GM21528 (cell line): ENCODE measurements around the gene WNK1.
"Not testable (repeated sequence)": the region's sequence is repeated elsewhere in the genome, so short reads cannot be mapped to it uniquely, and the experiment has no call there.

ENCODE experiments used
- ATAC-seq: cut with Tn5 transposase; IDR thresholded peaks from one replicate; pipeline ENCODE4 v1.9.1; 2021; ENCODE audit warnings: mild to moderate bottlenecking, moderate library complexity; ENCODE audit not compliant: unreplicated experiment, low FRiP score

WNK1 gene

DNA sequence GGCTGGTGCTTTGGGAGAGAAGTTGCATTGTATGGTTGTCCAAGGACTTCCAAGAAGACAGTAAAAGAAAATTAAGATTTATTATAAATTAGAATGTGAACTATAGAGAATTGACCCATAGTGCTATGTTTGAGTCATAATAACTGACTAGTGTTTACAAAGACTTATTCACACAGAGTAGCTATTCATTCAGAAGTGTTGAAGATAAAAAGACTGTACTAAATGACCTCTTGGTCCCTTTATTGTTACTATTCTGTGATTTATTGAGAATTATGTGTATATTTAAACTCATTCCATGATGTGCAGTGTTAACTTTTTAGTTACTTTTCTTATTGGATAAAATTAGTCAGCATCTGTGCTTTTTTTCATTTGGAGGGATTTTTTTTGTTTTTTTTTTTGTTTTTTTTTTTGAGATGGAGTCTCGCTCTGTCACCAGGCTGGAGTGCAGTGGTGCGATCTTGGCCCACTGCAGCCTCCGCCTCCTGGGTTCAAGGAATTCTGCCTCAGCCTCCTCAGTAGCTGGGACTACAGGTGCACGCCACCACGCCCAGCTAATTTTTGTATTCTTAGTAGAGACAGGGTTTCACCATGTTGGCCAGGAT, 24.5 kb downstream of the WNK1 start:
- not testable (repeated sequence) for ATAC-seq

DNA sequence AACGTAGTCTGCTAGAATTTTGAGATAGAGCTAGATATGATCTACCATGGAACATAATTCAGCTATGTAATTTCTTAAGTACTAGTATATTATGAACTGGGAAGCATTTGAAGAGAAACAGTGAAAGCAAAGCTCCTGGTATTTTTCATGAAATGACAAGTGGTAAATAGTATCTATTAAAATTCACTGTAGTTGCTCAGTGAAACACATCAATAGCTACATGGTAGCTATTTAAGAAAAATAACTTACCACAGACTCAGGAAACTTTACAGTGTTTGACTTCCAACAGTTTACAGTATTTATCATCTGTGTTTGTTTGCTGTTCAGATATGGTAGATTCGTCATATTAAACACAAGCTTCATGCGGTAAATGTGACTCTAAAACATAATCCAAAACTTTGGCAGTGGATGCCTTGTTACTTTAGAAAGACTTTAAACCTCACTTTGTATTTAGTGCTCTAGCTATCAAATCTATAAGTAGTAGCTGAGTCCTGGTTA, 25.2 kb downstream of the WNK1 start:
- no peak for ATAC-seq

DNA sequence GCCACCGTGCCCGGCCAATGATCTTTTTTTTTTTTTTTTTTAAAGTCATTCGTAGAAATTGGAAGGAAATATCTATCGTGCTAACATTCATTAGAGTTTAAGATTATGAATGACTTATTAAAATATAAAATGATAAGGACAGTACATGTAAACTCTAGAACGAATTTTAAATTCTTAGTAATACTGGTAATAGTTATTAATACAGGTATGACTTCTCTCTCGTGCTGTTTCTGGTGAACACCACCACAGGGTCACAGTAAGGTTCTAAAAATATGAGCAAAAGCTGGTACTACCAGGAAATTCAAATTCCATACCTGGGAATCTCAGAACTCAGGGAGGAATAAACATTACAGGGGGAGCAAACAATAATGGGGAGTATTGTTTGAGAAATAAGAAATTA, 26.2 kb downstream of the WNK1 start:
- no peak for ATAC-seq

DNA sequence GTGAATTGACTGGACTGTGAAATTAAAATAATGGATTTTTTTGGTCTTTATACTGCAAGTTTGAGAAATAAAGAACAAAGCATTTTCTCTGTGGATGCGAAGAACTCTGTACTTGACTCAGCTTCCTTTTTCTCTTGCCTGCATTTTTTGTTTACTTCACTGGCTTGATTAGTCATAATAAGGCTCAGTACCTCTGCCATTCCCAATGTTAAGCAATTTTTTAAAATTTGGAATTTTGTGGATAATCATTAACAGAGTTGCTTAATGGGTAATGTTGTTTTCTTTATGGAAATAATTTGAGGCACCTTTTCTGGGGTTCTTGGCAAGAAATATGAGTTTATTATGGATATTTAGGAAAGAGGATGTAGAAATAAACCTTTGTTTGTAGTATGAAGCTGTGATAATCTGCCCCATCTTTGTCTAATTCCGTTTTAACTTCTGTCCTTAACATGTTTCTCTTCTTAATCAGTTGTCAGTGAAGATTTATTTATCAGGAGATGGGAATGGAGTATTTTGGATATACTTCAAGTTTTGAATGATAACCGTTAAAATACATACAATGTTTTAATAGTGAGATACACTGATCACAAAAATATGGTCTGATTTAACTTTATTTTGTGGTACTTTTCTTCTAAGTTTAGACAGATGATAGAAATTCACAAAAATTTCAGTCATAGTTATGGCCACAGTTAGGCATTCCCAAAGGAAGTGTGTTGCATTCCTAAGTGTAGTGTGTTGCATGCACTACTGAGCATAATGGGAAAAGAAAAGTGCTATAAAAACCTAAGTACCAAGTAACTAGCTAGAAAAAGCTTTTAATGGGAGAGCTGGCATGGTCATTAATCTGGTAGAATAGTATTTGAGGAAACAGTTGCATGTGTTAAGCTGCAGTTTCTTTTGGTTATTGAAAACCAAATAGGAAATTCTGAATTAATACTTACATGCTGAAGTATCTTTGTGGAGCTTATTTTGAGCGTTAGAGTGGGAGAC, 27.7 kb downstream of the WNK1 start:
- ATAC-seq = no peak

DNA sequence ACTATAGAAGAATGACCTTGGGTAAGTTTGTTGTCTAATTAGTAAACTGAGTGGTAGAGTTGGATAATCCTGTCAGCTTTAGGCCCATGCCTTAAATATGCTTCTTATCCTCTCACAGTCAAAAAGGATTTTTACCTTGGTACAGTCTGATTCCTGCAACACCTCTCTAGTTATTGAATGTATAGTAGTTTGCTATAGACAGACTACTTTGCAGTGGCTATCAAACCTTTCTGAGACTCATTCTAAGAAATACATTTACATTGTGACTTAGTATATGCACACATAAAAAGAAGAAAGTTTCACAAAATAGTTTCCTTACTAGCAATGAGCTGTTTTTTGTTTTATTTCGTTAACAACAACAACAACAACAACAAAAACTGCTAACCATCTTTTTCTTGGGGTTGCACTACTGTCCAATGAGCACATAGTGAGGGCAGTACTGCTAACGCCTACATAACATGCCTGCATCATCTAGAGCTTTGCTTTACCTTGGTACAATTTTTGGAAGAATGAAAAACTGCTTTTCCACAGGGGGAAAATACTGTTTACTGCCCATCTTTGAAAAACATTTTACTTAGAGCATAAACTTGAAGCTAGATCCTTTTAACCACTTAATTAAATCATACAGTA, 28.5 kb downstream of the WNK1 start:
- no peak for ATAC-seq

DNA sequence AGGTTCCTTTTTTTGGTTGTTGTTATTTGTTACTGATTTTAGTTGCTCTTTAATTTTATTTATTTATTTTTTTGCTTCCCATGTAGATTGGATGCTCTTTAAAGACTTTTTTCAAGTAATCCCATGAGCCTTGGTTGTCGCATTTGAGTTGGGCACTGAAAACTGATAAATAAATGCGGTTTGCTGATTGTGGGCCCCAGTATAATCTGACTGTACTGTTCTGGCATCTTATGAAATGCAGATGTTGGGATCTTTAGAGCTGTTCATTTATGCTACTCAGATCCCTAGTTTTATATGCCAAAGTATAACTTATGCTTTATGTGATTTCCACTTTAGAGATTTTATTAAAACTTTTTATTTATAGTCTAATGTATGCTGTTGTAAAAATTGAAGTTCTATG, 33.3 kb downstream of the WNK1 start:
- no peak for ATAC-seq

DNA sequence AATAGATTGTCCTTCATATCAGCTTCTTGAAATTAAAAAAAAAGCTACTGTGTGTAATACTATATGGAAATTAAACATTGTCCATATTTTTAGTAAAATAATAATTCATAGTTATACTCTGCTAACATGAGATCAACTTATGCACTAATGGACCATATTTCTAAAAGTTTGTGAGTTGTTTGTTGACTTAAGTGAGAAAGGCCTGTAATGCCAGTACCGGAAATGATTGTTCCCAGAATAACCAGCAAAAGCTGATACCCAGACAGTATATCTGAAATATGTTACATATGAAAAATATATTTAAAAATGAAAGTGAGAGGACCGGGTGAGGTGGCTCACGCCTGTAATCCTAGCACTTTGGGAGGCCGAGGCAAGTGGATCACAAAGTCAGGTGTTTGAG, 35.9 kb downstream of the WNK1 start:
- no peak for ATAC-seq

DNA sequence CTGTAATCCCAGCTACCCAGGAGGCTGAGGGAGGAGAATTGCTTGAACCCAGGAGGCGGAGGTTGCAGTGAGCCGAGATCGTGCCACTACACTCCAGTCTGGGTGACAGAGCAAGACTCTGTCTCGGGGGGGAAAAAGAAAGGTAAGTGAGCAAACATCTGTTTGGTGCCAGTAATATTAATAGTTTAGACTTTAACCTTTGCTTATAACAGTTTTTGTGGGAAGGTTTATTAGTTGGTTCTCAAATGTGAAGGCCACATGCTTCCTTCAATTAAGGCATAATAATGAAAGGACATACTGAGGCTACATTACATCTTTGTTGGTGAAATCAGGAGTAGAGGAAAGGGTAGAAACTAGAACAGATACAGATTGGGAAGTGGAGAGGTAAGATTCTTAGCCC, 36.4 kb downstream of the WNK1 start:
- ATAC-seq = not testable (repeated sequence)

DNA sequence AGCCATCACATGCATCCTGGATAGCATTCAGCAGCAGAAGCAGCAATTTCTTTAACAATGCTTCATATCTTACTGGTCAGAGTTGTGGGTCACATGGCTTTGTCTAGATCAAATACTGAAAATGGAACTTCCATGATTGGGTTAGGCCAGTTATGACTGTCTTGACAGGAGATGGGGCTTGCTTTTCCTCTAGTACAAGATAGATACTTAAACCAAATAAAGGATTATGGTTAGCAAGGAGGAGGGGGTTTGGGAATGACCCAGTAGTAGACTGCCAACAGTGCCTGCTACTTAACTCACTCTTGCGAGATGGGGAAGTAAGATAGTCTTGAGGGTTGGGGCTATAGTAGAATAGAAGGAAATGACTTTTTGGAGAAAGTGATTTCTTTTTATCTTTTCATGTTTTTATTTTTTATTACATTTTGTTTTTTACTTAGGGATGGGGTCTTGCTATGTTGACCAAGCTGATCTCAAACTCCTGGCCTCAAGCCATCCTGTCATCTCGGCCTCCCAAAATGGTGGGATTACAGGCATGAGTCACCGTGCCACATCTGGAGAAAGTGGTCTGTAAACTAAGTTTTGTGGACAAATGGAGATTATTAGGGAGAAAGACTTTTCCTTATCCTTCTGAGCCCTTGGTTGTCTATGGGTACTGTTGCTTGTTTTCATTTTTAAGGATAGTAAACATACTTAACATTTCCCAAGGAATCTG, 37.6 kb downstream of the WNK1 start:
- no peak for ATAC-seq

DNA sequence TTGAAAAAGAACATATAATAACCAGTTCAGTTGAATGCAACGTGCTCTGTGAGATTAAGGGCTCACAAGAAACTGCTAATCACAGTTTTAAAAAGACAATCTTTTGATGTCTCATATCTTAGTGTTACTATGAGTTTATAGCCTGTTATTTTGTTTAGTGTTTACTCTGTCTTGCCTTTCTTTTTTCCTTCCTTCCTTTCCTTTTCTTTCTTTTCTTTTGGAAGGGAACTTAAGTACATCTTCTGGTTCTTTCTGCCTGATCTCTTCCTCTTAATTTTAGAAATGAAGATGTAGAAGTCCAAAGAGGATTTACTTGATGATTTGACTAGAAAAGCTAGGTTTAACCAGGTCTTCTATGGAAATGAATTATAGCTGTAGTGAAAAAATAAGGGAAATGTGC, 38.2 kb downstream of the WNK1 start:
- ATAC-seq = no peak

DNA sequence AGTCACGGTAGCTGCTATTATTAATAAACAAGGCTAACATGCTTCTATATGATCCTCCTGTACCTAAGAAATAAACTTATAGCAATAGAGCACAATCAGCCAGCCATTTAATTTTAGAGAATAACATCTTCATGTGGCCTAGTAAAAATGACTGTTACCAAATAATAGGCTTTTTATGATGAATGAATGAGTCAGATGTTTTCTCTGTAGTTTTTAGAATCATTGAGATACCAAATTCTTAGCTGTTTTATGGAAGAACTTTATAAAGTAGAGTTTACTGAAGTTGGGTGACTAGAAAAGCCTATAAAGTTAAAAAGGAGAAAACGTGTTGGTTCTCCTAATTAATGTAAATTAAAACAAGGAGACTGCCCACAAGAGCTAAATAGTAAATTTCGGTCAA, 40.7 kb downstream of the WNK1 start:
- ATAC-seq = no peak

DNA sequence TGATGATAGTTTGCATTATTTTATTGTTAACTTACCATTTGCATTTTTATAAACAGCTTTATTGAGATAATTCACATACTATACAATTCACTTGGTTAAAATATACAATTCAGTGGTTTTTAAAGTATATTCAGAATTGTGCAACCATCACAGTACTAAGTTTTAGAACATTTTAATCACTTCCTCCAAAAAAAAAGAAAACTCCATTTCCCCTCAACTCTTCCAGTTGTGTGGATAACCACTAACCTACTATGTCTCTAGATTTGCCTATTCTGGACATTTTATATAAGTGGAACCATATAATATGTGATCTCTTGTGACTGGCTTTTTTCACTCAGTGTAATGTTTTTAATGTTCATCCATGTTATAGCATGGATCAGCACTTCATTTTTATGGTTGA, 41.3 kb downstream of the WNK1 start:
- no peak for ATAC-seq

DNA sequence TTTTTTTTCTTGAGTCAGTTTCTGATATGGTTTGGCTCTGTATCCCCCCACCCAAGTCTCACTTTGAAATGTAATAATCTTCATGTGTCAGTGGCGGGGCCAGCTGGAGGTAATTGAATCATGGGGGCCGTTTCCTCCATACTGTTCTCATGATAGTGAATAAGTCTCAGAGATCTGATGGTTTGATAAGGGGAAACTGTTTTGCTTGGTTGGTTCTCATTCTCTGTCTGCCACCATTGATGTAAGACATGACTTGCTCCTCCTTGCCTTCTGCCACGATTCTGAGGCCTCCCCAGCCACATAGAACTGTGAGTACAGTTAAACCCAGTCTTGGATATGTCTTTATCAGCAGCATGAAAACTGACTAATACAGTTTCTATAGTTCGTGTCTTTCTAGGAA, 42.9 kb downstream of the WNK1 start:
- no peak for ATAC-seq

DNA sequence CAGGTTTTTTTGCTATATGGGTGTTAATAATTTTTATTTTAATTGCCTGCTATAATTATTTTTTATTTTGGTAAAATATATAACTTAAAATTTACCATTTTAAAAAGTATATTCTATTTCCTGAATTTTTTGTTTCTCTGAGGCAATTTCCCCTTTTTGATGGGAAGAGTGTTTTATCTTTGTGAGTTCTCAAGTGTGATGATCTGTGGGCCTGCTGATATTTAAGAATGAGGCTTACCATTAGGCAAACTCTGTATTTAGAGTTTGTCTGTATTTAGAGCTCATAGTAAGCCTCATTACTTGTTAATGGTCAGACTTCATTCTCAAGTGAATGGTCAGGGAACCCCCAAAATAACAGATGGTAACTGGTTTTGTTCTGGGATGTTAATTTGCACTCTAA, 48.0 kb downstream of the WNK1 start:
- ATAC-seq = no peak

DNA sequence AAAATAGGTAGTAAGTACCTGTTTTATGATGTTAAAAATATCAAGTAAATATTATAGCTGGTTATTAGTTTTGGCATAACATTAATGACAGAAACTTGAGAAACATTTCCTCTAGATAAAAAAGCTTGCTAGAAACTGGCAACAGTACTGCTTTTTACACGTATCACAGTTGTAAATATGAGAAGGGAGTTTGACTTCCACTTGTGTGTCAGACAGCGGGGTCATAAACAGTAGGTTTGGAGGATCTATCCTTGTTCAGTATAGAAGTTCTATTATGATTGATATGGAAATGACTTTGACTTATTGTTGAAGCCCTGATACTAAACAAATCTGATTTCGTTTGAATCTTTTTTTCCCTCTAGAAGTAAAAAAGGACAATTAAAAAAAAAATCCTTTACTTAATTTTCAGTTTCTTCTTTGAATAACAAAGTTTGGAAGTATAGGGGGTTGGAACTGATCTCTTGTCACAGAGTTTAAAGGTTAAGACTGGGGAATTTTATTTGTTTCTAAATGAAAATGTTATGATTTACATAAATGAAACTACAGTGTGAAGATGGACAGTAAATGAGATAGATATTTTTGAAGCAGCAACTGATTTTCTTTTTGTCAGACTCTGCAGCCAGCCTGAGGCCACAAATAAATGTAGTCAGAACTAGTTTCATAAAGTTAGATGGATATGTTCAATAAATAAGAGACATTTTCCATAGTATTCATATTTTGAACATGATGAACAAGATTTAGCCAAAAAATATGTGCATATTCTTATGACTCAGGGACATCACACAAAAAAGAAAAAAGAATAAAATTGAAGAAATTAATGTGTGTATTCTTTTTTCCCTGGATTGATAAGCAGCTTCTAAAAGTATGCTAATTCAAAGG, 50.1 kb downstream of the WNK1 start:
- no peak for ATAC-seq

DNA sequence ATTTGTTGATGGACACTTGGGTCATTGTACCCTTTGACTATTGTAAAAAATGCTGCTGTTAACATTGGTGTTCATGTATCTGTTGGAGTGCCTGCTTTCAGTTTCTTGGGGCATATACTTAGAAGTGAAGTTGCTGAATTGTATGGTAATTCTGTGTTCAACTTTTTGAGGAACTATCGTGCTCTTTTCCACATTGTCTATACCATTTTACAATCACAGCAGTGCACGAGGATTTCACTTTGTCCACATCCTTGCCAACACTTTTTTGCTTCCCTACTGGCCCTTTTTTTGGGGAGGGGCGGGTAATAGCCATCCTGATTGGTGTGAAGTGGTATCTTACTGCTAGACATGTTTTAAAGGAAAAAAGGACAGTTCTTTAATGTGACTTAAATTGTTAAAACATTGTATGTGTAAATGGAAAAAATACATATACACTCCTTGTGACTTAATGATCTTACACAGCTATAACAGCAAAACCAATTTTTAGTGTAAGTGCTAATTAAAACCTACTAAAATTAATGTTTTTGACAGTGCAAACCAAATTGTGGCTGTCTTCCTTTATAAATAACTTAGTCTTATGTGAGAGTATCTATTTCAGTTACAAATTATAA, 52.7 kb downstream of the WNK1 start:
- ATAC-seq = no peak

DNA sequence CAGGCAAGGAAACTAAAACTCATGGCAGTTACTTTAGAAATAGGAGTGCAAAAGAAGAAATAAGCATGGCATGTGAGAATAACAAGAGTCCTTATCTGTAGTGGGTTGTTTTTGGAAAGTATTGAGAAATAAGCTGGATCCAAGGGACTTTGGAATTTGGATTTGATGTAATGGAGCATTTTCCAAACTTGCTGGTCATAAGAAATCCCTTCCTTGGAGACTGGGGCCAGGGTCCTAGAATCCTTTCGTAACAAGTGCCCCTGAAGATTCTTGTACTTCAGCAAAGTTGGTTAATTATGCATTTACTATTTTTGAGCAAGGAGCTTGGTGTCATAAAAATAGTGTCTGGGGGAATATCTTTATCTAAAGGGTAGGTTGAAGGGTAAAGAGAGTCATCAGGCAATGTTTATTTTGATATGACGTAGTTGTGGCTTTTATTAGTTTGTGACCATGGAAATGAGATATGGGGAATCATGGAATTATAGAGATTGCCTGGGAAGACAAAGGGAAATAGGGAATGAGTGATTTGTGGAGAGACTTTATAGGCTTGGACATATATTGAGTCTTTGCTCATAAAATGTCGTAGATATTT, 53.9 kb downstream of the WNK1 start:
- no peak for ATAC-seq

DNA sequence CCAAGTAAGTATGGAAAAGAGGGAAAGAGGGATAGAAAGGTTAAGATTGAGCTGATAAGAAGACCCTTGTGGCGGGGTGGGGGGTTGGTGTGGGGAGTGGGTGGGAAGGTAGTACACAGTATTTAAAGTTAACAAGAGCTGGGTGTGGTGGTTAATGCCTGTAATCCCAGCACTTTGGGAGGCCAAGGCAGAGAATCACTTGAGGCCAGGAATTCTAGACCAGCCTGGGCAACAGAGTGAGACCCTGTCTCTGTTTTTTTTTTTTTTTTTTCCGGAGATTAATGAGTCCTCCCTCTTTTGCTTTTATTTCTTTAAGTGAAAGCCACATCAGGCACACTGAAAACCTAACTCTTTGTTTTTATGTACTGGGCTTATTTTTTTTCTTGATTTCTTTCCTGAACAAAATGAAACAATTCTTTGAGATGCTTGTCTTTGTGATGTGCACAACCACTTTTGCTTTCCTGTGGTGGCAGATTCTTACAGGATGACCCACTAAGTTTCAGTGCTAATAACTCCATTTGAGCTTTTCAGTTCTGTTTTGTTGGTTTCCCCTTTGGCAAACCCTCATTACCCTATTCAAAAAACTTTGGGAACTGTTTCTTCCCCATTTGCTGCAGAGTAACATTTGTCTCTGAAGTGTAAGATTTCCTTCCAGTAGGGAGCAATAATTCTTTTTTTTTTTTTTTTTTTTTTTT, 54.8 kb downstream of the WNK1 start:
- no peak for ATAC-seq
